AML-193 (cell line): Measurements from ENCODE around the gene ZBTB8OS.

Source experiments
- DNase-seq, 2 experiments: peaks; one replicate each; lab custom pipeline; 2025; lab: John Stamatoyannopoulos, UW

Gene ZBTB8OS

DNA sequence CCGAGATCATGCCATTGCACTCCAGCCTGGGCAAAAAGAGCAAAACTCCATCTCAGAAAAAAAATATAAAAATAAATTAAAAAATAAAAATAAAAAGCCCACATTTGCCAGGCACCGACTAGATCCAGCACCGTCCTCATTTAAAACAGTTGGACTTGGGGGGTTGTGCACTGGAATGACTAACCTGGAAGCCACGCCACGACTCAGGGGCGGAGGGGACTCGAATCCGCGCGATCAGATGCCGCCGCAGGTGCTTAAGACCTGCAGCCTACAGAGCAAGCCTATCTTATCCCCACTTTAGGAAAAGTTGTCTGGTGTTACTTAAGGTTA is 38.5 kb downstream of the ZBTB8OS start:
- no peak for DNase-seq

DNA sequence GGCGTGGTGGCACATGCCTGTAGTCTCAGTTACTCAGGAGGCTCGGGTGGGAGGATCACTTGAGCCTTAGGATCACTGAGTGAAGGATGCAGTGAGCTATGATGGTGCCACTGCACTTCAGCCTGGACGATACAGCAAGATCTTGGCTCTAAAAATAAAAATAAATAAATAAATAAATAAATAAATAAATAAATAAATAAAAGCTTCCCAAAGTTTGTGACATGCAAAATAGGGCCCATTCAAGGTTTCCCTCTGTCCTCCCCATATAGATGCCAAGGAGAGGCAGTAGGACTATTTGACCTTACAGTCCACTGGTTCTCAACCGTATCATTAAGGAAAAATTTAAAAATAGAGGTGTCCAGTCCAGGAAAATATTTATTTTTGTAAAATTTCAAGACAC is 41.2 kb downstream of the ZBTB8OS start:
- DNase-seq, result no peak

DNA sequence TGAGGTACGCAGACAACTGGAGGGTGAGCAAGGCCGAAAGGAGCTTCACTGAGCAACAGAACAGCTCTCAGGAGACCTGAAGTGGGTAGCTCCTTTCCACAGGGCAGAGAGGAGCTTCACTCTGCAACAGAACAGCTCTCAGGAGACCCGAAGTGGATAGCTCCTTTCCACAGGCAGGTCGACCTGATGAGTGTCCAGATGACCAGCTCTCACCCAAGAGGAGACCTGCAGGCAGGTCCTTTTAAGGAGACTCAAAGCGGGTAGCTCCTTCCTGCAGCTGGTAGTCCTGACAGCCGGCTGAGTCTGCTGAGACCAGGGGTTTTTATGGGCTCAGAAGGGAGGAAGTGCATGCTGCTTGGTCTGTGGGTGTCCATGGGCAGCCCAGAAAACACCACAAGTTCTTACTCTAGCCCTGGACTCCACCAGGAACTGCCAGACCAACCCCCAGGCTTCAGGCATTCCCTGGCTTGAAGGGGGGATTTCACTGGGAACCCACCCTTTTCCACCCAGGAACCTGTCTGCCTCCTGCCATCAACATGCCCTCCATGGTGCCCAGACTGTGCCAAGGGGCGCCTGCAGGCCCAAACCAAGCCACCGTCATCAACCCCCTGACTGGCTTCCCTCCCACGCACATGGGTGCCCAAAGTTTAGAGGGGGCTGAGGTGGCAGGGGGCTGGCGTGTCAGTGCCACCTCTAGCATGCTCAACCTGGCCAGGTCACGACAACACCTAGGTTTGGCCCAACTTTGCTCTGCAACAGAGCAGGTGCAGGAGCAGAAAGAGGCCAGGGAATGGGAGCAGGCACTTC is 43.6 kb downstream of the ZBTB8OS start:
- DNase-seq, result no peak

DNA sequence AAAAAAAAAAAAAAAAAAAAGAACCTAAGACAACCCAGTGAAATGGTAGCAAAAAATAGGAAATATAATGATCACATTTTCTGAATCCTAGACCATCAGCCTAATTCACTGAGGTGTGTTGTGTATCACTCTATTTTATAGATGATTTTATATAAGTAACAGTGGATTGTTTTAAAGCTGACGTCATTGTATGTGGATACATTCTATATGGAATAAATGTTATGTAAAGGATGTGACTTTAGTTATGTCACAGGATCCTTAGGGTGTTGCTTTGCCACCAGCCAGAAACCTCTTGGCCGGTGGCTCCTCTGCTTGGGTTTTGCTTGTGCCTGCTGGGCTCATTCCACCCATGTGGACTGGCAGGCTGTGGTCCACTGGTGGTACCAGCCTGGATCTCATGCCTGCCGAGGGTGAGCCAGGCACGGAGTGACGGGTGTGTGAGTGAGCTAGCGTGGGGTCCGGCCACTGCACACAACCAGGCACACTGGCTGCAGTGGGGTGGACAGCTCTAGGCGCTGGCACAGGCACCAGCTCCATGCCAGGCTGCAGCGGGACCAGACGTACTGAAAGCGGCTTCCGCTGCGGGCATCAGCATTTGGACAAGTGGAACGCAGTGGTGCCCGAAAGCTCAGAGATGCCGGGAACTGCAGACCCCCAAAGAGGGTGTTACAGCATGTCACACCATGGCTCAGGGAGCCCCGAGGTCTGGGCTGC is 44.5 kb downstream of the ZBTB8OS start:
- no peak for DNase-seq

DNA sequence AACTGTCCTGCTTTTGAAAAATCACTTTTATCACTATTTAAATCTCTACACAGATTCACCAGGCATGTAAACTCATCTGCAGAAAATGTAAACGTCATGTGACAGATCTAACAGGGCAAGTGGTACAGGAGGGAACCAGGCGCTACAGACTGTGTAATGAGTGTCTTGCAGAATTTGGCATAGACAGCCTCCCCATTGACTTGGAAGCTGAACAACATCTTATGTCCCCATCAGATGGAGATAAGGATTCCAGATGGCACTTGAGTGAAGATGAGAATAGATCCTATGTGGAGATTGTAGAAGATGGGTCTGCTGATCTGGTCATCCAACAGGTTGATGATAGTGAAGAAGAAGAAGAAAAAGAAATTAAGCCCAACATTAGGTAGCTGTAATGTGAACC is 50.3 kb downstream of the ZBTB8OS start:
- DNase-seq, result no peak

DNA sequence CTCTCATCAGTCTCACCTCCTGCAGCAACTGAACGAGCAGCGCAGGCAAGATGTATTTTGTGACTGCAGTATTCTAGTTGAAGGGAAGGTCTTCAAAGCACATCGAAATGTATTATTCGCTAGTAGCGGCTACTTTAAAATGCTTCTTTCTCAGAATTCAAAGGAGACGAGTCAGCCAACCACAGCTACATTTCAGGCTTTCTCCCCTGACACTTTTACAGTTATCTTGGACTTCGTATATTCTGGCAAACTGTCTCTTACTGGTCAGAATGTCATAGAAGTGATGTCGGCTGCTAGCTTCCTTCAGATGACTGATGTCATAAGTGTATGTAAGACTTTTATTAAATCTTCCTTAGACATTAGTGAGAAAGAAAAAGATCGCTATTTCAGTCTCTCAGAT is 57.4 kb downstream of the ZBTB8OS start:
- DNase-seq, result no peak

DNA sequence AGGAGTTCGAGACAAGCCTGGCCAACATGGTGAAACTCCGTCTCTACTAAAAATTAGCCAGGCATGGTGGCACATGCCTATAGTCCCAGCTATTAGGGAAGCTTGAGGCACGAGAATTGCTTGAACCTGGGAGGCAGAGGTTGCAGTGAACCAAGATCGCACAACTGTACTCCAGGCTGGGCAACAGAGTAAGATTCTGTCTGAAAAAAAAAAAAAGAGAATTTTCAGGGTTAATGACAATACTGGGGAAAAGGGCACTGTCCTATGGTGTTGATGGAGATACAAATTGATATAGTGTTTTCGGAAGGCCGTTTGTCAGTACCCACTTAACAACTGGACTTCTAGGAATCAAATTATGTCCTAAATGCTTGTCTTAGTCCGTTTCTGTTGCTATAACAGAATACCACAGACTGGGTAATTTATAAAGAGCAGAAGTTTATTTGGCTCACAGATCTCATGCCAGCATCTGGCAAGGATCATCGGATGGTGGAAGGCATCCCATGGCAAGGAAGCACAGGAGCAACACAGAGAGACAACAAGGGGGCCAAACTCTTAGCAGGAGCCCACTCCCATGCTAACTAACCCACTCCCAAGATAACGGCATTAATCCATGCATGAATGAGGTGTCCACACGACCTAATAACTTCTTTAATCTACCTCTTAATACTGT is 69.9 kb downstream of the ZBTB8OS start:
- no peak for DNase-seq
